HCT116 (cell line): ENCODE results near the gene KMO. TPM values are rescaled to one million over a fixed set of nuclear protein-coding genes. Genes with fewer than 3 reads are reported as not detected.

Experiments used
- ATAC-seq: fragments of 200-7000 bp; cut with Tn5 transposase; 2 replicates; pipeline ENCODE4 v1.9.1; 2020; ENCODE audit warnings: mild to moderate bottlenecking, moderate library complexity
- Bru-seq: library from RNA; stranded (reverse); fragments of 400-500 nt; gene quantifications from one replicate; lab custom pipeline; 2021; lab: Mats Ljungman, UMichigan
- BruChase-seq, 2 experiments: library from RNA; stranded (reverse); fragments of 400-500 nt; gene quantifications; one replicate each; lab custom pipeline; 2021; lab: Mats Ljungman, UMichigan
- BruUV-seq: library from RNA; stranded (reverse); fragments of 400-500 nt; replicated peaks from 2 replicates; lab custom pipeline; 2021; lab: Mats Ljungman, UMichigan
- CTCF ChIA-PET: fragments of 300-600 bp; sonication (Branson Sonifier 250); formaldehyde crosslinking; loops from one replicate; lab custom pipeline; 2021; ENCODE audit warnings: antibody characterized with exemption; lab: Charles Lee
- POLR2A ChIA-PET: fragments of 300-600, 350-600 bp; sonication (Branson Sonifier 250); formaldehyde crosslinking; loops from one replicate; lab custom pipeline; 2021; ENCODE audit warnings: antibody characterized with exemption; lab: Charles Lee
- RAD21 ChIA-PET, 2 experiments: fragments of 300-600 bp; sonication (Branson Sonifier 250); formaldehyde crosslinking; loops; one replicate each; lab custom pipeline; 2023; ENCODE audit warnings: low total read pairs in 2 of 2; ENCODE audit not compliant: uncharacterized antibody in 2 of 2, unreplicated experiment in 2 of 2, low non-redundant PET in 1 of 2; lab: Charles Lee
- DNase-seq: peaks from one replicate; pipeline ENCODE4 v3.0.0-alpha.2; 2010; ENCODE audit warnings: low read depth, low spot score
- H2AFZ ChIP-seq: fragments of 200-600 bp; shearing (Covaris generic), sonication (generic); 2 replicates; pipeline ENCODE4 v1.6.1; 2017; ENCODE audit warnings: low read depth, mixed run types, mixed read lengths, antibody characterized with exemption, low read length; ENCODE audit not compliant: poor library complexity, severe bottlenecking
- H3K27ac ChIP-seq: 2 replicates; pipeline ENCODE4 v1.5.1; 2012; ENCODE audit warnings: low read depth, low read length
- H3K27me3 ChIP-seq: fragments of 200-600 bp; sonication (generic); 2 replicates; pipeline ENCODE4 v1.6.1; 2016; ENCODE audit warnings: mixed run types, low read length, mixed read lengths; ENCODE audit not compliant: insufficient read depth
- H3K36me3 ChIP-seq, 2 experiments: fragments of 200-500 bp in 1 of 2; fragments of 200-600 bp in 1 of 2; sonication (Bioruptor generic) in 1 of 2; sonication (generic) in 1 of 2; 2 replicates each; pipeline versions ENCODE4 v1.5.1 to v1.6.1; 2014 to 2016; ENCODE audit warnings: low read length in 2 of 2, inconsistent platforms in 1 of 2, mixed read lengths in 1 of 2, mixed run types in 1 of 2; ENCODE audit not compliant: insufficient read depth in 2 of 2, control insufficient read depth in 1 of 2
- H3K4me1 ChIP-seq, 2 experiments: fragments of 200-600 bp in 1 of 2; sonication (generic) in 1 of 2; 2 replicates each; pipeline versions ENCODE4 v1.5.1 to v1.6.1; 2012 to 2017; ENCODE audit warnings: low read length in 2 of 2, inconsistent platforms in 1 of 2, mild to moderate bottlenecking in 1 of 2, mixed read lengths in 1 of 2, mixed run types in 1 of 2, moderate library complexity in 1 of 2; ENCODE audit not compliant: insufficient read depth in 2 of 2, control insufficient read depth in 1 of 2
- H3K4me2 ChIP-seq: fragments of 200-600 bp; sonication (generic); 2 replicates; pipeline ENCODE4 v1.6.1; 2017; ENCODE audit warnings: mixed run types, low read length, mixed read lengths
- H3K4me3 ChIP-seq, 2 experiments: fragments of 200-600 bp in 1 of 2; sonication (generic) in 1 of 2; replicated peaks in 1 of 2; 2 replicates each; pipeline ENCODE4 v1.5.1; 2011 to 2016; ENCODE audit warnings: low read length in 2 of 2, control low read depth in 1 of 2, low read depth in 1 of 2, mild to moderate bottlenecking in 1 of 2, mixed read lengths in 1 of 2, mixed run types in 1 of 2
- H3K79me2 ChIP-seq: fragments of 200-600 bp; sonication (generic); 2 replicates; pipeline ENCODE4 v1.6.1; 2017; ENCODE audit warnings: mild to moderate bottlenecking, mixed run types, low read length, moderate library complexity, mixed read lengths; ENCODE audit not compliant: insufficient read depth
- H3K9ac ChIP-seq: fragments of 200-600 bp; sonication (generic); 2 replicates; pipeline ENCODE4 v1.6.1; 2016; ENCODE audit warnings: low read length, mixed read lengths
- H3K9me2 ChIP-seq: fragments of 200-600 bp; sonication (generic), shearing (Covaris generic); 2 replicates; pipeline ENCODE4 v1.6.1; 2017; ENCODE audit warnings: mixed run types, mild to moderate bottlenecking, moderate library complexity; ENCODE audit not compliant: insufficient read depth
- H3K9me3 ChIP-seq, 2 experiments: fragments of 200-500 bp in 1 of 2; fragments of 200-600 bp in 1 of 2; sonication (Bioruptor generic) in 1 of 2; sonication (generic) in 1 of 2; 2 replicates each; pipeline ENCODE4 v1.6.1; 2014 to 2017; ENCODE audit warnings: low read length in 2 of 2, mixed read lengths in 2 of 2, inconsistent platforms in 1 of 2, low read depth in 1 of 2, mild to moderate bottlenecking in 1 of 2, mixed run types in 1 of 2, moderate library complexity in 1 of 2; ENCODE audit not compliant: control insufficient read depth in 1 of 2, insufficient read depth in 1 of 2
- H4K20me1 ChIP-seq: fragments of 200-600 bp; sonication (generic), shearing (Covaris generic); 2 replicates; pipeline ENCODE4 v1.6.1; 2017; ENCODE audit warnings: mixed run types, mild to moderate bottlenecking, moderate library complexity; ENCODE audit not compliant: insufficient read depth
- CBX3 ChIP-seq: IDR thresholded peaks from 2 replicates; pipeline ENCODE4 v1.6.1; 2012; ENCODE audit warnings: low read depth
- CEBPB ChIP-seq: IDR thresholded peaks from 2 replicates; pipeline ENCODE4 v1.6.1; 2012; ENCODE audit warnings: low read depth
- FOSL1 ChIP-seq: IDR thresholded peaks from 2 replicates; pipeline ENCODE4 v1.6.1; 2012; ENCODE audit warnings: low read depth
- POLR2AphosphoS5 ChIP-seq: IDR thresholded peaks from 2 replicates; pipeline ENCODE4 v1.6.1; 2011; ENCODE audit warnings: mild to moderate bottlenecking, low read depth, low read length, moderate library complexity
- RAD21 ChIP-seq: IDR thresholded peaks from 2 replicates; pipeline ENCODE4 v1.6.1; 2012; ENCODE audit warnings: low read depth, mild to moderate bottlenecking
- YY1 ChIP-seq: IDR thresholded peaks from 2 replicates; pipeline ENCODE4 v1.6.1; 2011; ENCODE audit warnings: low read length, low read depth, moderate library complexity, mild to moderate bottlenecking; ENCODE audit not compliant: insufficient replicate concordance; ENCODE audit errors: extremely low read depth
- intact Hi-C: fragments of 100-400 bp; cut with micrococcal nuclease; formaldehyde crosslinking; loops from 2 replicates; pipeline ENCODE4 v1.10.0; 2022
- long read RNA-seq: library from polyadenylated mRNA; unstranded; transcript quantifications from one replicate; pipeline ENCODE4 v2.0.0, GENCODE V29; 2021; ENCODE audit not compliant: unreplicated experiment
- polyA plus RNA-seq: library from polyadenylated mRNA; unstranded; fragments of >200 nt; gene quantifications from 2 replicates; pipeline ENCODE4 v1.2.1, GENCODE V29; 2012; ENCODE audit warnings: missing spikeins
- total RNA-seq: library from RNA; stranded (reverse); gene quantifications from one replicate; pipeline ENCODE4 v1.2.1, GENCODE V29; 2021; ENCODE audit not compliant: unreplicated experiment
- TF ChIP-seq, protein P1 (sequence below): IDR thresholded peaks from 2 replicates; pipeline ENCODE4 v1.6.1; 2011; ENCODE audit warnings: mild to moderate bottlenecking, low read length, moderate library complexity; ENCODE audit not compliant: insufficient replicate concordance; ENCODE audit errors: extremely low read depth
- TF ChIP-seq, protein P2 (sequence below): IDR thresholded peaks from 2 replicates; pipeline ENCODE4 v1.6.1; 2012; ENCODE audit warnings: low read depth

KMO gene
- total RNA-seq (not detected), Bru-seq, nascent RNA (percentile 1 among the genes with signal in this experiment), BruChase-seq, experiment 1, labeled RNA remaining after a 6-hour chase (not detected), BruChase-seq, experiment 2, labeled RNA remaining after a 2-hour chase (percentile 6 among the genes with signal in this experiment)
- polyA plus RNA-seq = 0.03 and 0.10 TPM in 2 replicates
- long read RNA-seq = 0 reads

DNA sequence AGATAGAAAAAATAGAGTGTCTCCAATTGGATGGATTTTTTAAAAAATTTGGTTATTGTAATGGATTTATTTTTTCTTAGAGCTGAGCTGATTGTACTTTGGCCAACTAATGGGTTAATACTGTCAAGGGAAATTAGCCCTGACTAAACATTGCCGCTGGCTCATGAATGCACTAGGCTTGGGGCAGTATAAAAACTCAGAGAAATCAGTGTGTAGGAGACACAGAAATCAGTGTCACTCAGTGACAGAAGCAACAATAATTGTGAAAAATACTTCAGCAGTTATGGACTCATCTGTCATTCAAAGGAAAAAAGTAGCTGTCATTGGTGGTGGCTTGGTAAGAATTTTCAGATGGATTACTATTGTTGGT lies at the start of gene KMO:
KMO (plus strand) TSS at position 217 of the 370 bp plus-strand sequence; CDS start at position 284, 67 bp downstream.
- Histone ChIP-seq H4K20me1 (no peaks in the 10 kb centered on the region), H3K36me3 (no peaks in the 10 kb centered on the region), H3K4me2 (peak within 1 kb of the TSS; percentile 79), H3K27me3 (no peaks in the 10 kb centered on the region), H3K4me3 (peak within 1 kb of the TSS; percentile 44 to 55), H3K9me2 (no peaks in the 10 kb centered on the region), H3K9me3 (no peaks in the 10 kb centered on the region), H3K9ac (peak within 1 kb of the TSS; percentile 12), H3K27ac (no peak within 1 kb of the TSS), H3K79me2 (no peaks in the 10 kb centered on the region), H2AFZ (peak within 1 kb of the TSS; percentile 96), H3K4me1 (peaks cover 0 to 8% of the 10 kb centered on the region in 2 experiments; a peak in 1 of 4 replicates)
- BruUV-seq = no TSS peak
- intact Hi-C loops = loop anchor here (5.0 kb wide), 1 partner anchor 465 kb away; the partner anchor contains the start of gene MAP1LC3C
- POLR2A ChIA-PET = no interaction called here
- DNase-seq (no peak), ATAC-seq (no peak; the same call in 1 of the 2 replicates)
- TF ChIP-seq RAD21 (no peak), CEBPB (no peak), YY1 (no peak), FOSL1 (no peak), POLR2AphosphoS5 (no peak), CBX3 (no peak)
- TF ChIP-seq, protein P1, sequence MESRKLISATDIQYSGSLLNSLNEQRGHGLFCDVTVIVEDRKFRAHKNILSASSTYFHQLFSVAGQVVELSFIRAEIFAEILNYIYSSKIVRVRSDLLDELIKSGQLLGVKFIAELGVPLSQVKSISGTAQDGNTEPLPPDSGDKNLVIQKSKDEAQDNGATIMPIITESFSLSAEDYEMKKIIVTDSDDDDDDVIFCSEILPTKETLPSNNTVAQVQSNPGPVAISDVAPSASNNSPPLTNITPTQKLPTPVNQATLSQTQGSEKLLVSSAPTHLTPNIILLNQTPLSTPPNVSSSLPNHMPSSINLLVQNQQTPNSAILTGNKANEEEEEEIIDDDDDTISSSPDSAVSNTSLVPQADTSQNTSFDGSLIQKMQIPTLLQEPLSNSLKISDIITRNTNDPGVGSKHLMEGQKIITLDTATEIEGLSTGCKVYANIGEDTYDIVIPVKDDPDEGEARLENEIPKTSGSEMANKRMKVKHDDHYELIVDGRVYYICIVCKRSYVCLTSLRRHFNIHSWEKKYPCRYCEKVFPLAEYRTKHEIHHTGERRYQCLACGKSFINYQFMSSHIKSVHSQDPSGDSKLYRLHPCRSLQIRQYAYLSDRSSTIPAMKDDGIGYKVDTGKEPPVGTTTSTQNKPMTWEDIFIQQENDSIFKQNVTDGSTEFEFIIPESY = no peak
- TF ChIP-seq, protein P2, sequence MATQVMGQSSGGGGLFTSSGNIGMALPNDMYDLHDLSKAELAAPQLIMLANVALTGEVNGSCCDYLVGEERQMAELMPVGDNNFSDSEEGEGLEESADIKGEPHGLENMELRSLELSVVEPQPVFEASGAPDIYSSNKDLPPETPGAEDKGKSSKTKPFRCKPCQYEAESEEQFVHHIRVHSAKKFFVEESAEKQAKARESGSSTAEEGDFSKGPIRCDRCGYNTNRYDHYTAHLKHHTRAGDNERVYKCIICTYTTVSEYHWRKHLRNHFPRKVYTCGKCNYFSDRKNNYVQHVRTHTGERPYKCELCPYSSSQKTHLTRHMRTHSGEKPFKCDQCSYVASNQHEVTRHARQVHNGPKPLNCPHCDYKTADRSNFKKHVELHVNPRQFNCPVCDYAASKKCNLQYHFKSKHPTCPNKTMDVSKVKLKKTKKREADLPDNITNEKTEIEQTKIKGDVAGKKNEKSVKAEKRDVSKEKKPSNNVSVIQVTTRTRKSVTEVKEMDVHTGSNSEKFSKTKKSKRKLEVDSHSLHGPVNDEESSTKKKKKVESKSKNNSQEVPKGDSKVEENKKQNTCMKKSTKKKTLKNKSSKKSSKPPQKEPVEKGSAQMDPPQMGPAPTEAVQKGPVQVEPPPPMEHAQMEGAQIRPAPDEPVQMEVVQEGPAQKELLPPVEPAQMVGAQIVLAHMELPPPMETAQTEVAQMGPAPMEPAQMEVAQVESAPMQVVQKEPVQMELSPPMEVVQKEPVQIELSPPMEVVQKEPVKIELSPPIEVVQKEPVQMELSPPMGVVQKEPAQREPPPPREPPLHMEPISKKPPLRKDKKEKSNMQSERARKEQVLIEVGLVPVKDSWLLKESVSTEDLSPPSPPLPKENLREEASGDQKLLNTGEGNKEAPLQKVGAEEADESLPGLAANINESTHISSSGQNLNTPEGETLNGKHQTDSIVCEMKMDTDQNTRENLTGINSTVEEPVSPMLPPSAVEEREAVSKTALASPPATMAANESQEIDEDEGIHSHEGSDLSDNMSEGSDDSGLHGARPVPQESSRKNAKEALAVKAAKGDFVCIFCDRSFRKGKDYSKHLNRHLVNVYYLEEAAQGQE = no peak
- CTCF ChIA-PET = interaction anchor here (0.6 to 0.8 kb wide), 3 partner anchors 73 to 466 kb away, joined by 3 to 4 read pairs (median 3); no protein-coding TSS in a partner anchor
- RAD21 ChIA-PET = no interaction called here
